HepG2 (cell line): ENCODE measurements around the gene R3HDM4.

Experiments
- ARNT ChIP-seq: fragments of 450-650 bp; IDR thresholded peaks from 2 replicates; pipeline ENCODE4 v1.6.1; 2017
- ELF4 ChIP-seq: sonication (generic); formaldehyde crosslinking; IDR thresholded peaks from 2 replicates; pipeline ENCODE4 v1.5.0; 2020; ENCODE audit warnings: missing genetic modification reagents, mild to moderate bottlenecking, moderate library complexity, borderline replicate concordance
- EP300 ChIP-seq, 3 experiments: sonication (generic) in 1 of 3; formaldehyde crosslinking in 1 of 3; IDR thresholded peaks; 2 replicates each; pipeline versions ENCODE4 v1.5.1 to v1.6.1; 2011 to 2020; ENCODE audit warnings: low read depth in 2 of 3, low read length in 2 of 3, borderline replicate concordance in 1 of 3, improper control_type of control experiment in 1 of 3, mild to moderate bottlenecking in 1 of 3, missing genetic modification reagents in 1 of 3, moderate library complexity in 1 of 3
- JUNB ChIP-seq: sonication (generic); formaldehyde crosslinking; IDR thresholded peaks from 2 replicates; pipeline ENCODE4 v1.8.0; 2022; ENCODE audit warnings: missing genetic modification reagents, mild to moderate bottlenecking, borderline replicate concordance
- MAFK ChIP-seq, 2 experiments: IDR thresholded peaks in 1 of 2; conservative IDR thresholded peaks in 1 of 2; 2 replicates each; pipeline ENCODE4 v1.6.1; 2011; ENCODE audit warnings: improper control_type of control experiment in 2 of 2, low read length in 2 of 2
- NFATC3 ChIP-seq: sonication (generic); formaldehyde crosslinking; IDR thresholded peaks from 2 replicates; pipeline ENCODE4 v1.5.1; 2020; ENCODE audit warnings: mild to moderate bottlenecking, missing genetic modification reagents
- POLR2A ChIP-seq, 2 experiments: IDR thresholded peaks; 2 replicates each; pipeline ENCODE4 v1.6.1; 2011; ENCODE audit warnings: low read depth in 2 of 2, low read length in 2 of 2, mild to moderate bottlenecking in 1 of 2, moderate library complexity in 1 of 2; ENCODE audit not compliant: insufficient read depth in 1 of 2
- RBAK ChIP-seq: sonication (generic); formaldehyde crosslinking; IDR thresholded peaks from 2 replicates; pipeline ENCODE4 v1.5.1; 2020; ENCODE audit warnings: mild to moderate bottlenecking, missing genetic modification reagents
- SP1 ChIP-seq, 2 experiments: fragments of 450-650 bp in 1 of 2; sonication (generic) in 1 of 2; formaldehyde crosslinking in 1 of 2; IDR thresholded peaks; 2 replicates each; pipeline versions ENCODE4 v1.4.0 to v1.6.1; 2016 to 2020; ENCODE audit warnings: missing genetic modification reagents in 1 of 2
- SP4 ChIP-seq: sonication (generic); formaldehyde crosslinking; IDR thresholded peaks from 2 replicates; pipeline ENCODE4 v1.8.1; 2023; ENCODE audit warnings: mild to moderate bottlenecking, missing genetic modification reagents
- STAG1 ChIP-seq: sonication (generic); formaldehyde crosslinking; IDR thresholded peaks from 2 replicates; pipeline ENCODE4 v1.4.0; 2020; ENCODE audit warnings: missing genetic modification reagents
- TARDBP ChIP-seq: sonication (generic); formaldehyde crosslinking; IDR thresholded peaks from 2 replicates; pipeline ENCODE4 v1.8.0; 2022; ENCODE audit warnings: mild to moderate bottlenecking, missing genetic modification reagents
- TF ChIP-seq, protein P1 (sequence below): sonication (generic); formaldehyde crosslinking; IDR thresholded peaks from 2 replicates; pipeline ENCODE4 v1.4.0; 2020; ENCODE audit warnings: missing genetic modification reagents, borderline replicate concordance
- TF ChIP-seq, protein P2 (sequence below): sonication (generic); formaldehyde crosslinking; IDR thresholded peaks from 2 replicates; pipeline ENCODE4 v1.5.0; 2020; ENCODE audit warnings: mild to moderate bottlenecking, missing genetic modification reagents, moderate library complexity

DNA sequence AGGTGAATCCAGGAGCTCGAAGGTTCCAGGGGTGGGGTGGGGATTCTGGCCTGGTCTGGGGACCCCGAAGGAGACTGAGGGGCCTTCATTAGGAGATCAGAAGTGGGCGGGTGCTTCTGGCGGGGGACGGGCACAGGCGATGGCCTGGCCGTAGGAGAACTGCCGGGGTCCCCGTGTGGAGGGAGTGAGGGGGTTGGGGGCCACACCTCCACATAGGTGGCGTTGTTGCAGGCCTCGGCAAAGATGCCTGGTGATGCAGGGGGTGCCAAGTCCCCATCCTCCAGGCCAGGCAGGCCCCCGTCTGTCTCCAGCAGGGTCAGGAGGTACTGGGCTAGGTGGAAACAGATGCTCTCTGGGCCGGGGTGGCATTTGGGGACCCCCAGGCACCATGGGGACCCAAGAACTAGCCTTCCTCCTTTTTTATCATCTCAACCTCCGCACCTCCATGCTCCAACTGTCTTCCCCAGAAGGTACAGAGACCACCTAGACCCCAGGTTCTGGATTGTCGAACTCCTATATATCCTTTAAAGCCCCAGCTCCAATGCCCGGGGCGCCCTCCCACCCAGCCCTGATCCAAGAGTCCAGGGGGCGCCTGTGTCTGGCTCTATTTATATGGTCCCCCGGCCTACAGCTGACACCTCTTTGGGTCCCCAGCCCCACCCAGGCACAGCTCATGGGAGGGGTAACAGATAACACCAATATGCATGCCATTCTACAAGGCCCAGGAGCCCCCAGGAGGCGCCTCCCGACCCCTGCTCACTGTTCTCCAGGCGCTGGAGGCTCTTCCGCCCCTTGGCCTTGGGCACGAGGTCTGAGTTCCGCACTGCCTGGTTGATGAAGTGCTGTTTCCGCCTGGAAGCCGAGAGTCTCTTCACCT, 11.6 kb downstream of the R3HDM4 start:
- no peak for TF ChIP-seq RBAK (CRISPR knock-in tag)
- TF ChIP-seq TARDBP = no peak
- TF ChIP-seq, protein P1, sequence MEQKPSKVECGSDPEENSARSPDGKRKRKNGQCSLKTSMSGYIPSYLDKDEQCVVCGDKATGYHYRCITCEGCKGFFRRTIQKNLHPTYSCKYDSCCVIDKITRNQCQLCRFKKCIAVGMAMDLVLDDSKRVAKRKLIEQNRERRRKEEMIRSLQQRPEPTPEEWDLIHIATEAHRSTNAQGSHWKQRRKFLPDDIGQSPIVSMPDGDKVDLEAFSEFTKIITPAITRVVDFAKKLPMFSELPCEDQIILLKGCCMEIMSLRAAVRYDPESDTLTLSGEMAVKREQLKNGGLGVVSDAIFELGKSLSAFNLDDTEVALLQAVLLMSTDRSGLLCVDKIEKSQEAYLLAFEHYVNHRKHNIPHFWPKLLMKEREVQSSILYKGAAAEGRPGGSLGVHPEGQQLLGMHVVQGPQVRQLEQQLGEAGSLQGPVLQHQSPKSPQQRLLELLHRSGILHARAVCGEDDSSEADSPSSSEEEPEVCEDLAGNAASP (CRISPR knock-in tag) = no peak
- TF ChIP-seq JUNB (CRISPR knock-in tag) = no peak
- TF ChIP-seq POLR2A (IDR thresholded peaks at IDR 0.05; ENCODE audit: insufficient read depth in 1 of 2, low read depth in 2 of 2, low read length in 2 of 2) = no peak
- TF ChIP-seq SP4 (CRISPR knock-in tag) = no peak
- TF ChIP-seq STAG1 (CRISPR knock-in tag) = no peak
- no peak for TF ChIP-seq SP1 (IDR thresholded peaks at IDR 0.05)
- TF ChIP-seq SP1 (CRISPR knock-in tag; IDR thresholded peaks at IDR 0.05) = no peak
- TF ChIP-seq NFATC3 = no peak
- no peak for TF ChIP-seq ARNT
- no peak for TF ChIP-seq ELF4 (CRISPR knock-in tag)
- no peak for TF ChIP-seq EP300 (IDR thresholded peaks at IDR 0.05; ENCODE audit: low read depth in 2 of 2, low read length in 2 of 2)
- TF ChIP-seq EP300 (CRISPR knock-in tag; IDR thresholded peaks at IDR 0.05; ENCODE audit: borderline replicate concordance) = no peak
- no peak for TF ChIP-seq MAFK (conservative IDR thresholded peaks at IDR 0.05 in 1 of 2, IDR thresholded peaks at IDR 0.05 in 1 of 2; ENCODE audit: low read length in 2 of 2)
- TF ChIP-seq, protein P2, sequence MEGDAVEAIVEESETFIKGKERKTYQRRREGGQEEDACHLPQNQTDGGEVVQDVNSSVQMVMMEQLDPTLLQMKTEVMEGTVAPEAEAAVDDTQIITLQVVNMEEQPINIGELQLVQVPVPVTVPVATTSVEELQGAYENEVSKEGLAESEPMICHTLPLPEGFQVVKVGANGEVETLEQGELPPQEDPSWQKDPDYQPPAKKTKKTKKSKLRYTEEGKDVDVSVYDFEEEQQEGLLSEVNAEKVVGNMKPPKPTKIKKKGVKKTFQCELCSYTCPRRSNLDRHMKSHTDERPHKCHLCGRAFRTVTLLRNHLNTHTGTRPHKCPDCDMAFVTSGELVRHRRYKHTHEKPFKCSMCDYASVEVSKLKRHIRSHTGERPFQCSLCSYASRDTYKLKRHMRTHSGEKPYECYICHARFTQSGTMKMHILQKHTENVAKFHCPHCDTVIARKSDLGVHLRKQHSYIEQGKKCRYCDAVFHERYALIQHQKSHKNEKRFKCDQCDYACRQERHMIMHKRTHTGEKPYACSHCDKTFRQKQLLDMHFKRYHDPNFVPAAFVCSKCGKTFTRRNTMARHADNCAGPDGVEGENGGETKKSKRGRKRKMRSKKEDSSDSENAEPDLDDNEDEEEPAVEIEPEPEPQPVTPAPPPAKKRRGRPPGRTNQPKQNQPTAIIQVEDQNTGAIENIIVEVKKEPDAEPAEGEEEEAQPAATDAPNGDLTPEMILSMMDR = no peak
